Measurements from ENCODE around the gene ASTN2.

ASTN2 gene

GRCh38 chr9:116389541-116390302 lies 1025.1 kb downstream of the ASTN2 start:
- no peak for DNase-seq

GRCh38 chr9:116387934-116388698 lies 1026.7 kb downstream of the ASTN2 start:
- DNase-seq = no peak

GRCh38 chr9:116383936-116384335 lies 1030.9 kb downstream of the ASTN2 start:
- no peak for DNase-seq

- no peak for DNase-seq
Observed at GRCh38 chr9:116383133-116383532, 1031.7 kb downstream of the ASTN2 start.

GRCh38 chr9:116382053-116382452 lies 1032.8 kb downstream of the ASTN2 start:
- DNase-seq = no peak

GRCh38 chr9:116381350-116381749 lies 1033.5 kb downstream of the ASTN2 start:
- no peak for DNase-seq

- no peak for DNase-seq
Observed at GRCh38 chr9:116380496-116380995, 1034.3 kb downstream of the ASTN2 start.

- no peak for DNase-seq
Observed at GRCh38 chr9:116379821-116380220, 1035.0 kb downstream of the ASTN2 start.

- no peak for DNase-seq
Observed at GRCh38 chr9:116378873-116379272, 1036.0 kb downstream of the ASTN2 start.

GRCh38 chr9:116377179-116377798 lies 1037.6 kb downstream of the ASTN2 start:
- DNase-seq = no peak

Measured in NCI-H1092 (cell line).